Activated CD4-positive, alpha-beta T cell treated with anti-CD3 and anti-CD28 coated beads, Interleukin-2, amount 10 ng/mL, durations not matched to agents 24 days and 14 days (primary cell): ENCODE measurements around the gene CYBB. TPM values are rescaled to one million over a fixed set of nuclear protein-coding genes. Genes with fewer than 3 reads are reported as not detected.

Source experiments
- DNase-seq: peaks from one replicate; pipeline ENCODE4 v3.0.0; 2022
- H3K27ac Mint-ChIP-seq: one replicate; pipeline ENCODE4 v1.8.0; 2022; ENCODE audit warnings: mild to moderate bottlenecking, mixed read lengths
- H3K27me3 Mint-ChIP-seq: one replicate; pipeline ENCODE4 v1.8.0; 2022; ENCODE audit warnings: mixed read lengths
- H3K36me3 Mint-ChIP-seq: one replicate; pipeline ENCODE4 v1.8.0; 2022; ENCODE audit warnings: low read depth, mild to moderate bottlenecking, mixed read lengths
- H3K4me1 Mint-ChIP-seq: one replicate; pipeline ENCODE4 v1.8.0; 2021; ENCODE audit warnings: mixed read lengths
- H3K4me3 Mint-ChIP-seq: one replicate; pipeline ENCODE4 v1.8.0; 2022; ENCODE audit warnings: mild to moderate bottlenecking, moderate library complexity, mixed read lengths
- H3K9me3 Mint-ChIP-seq: one replicate; pipeline ENCODE4 v1.8.0; 2021; ENCODE audit warnings: mixed read lengths
- intact Hi-C: fragments of 100-400 bp; cut with micrococcal nuclease; formaldehyde crosslinking; loops from one replicate; pipeline ENCODE4 v1.15.1; 2023
- total RNA-seq: library from RNA; stranded (reverse); gene quantifications from 2 replicates; pipeline ENCODE4 v1.2.3, GENCODE V29; 2022

The CYBB gene
- total RNA-seq, 1 donor from 2014 or later = not detected

DNA sequence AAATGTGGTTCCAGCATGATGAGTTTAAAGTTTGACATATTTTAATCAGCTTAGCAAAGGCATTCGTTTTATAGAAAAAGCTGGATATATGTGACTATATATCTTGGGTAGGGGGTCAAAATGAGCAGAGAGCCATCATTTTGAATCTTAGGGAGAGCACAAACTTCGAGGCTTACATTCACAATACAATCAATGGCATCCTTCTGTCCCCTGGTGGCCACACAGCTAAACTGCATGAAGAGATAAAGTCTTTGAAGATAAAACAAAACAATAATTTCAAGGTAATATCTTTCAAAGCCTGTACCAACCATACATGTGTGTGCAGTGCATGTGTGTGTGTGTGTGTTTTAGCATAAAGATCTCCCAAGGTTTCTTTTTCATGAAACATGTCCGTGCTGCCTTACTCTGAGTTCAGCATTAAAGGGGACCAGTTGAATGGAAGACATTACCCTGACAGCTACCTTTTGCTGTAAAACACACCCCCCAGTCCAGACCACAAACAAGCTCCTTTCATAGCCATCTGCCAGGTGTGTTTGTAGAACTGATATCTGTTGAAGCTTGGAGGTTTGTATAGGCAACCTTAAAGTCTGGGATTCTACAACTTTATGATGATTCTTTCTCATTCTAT, 45.5 kb downstream of the CYBB start:
- no peak overlapping the region for H3K4me3 Mint-ChIP-seq
- peak; percentile 84 for DNase-seq
- no peaks in the 10 kb centered on the region for H3K27me3 Mint-ChIP-seq
- H3K27ac Mint-ChIP-seq = no peak overlapping the region
- H3K4me1 Mint-ChIP-seq = peaks cover 15% of the 10 kb centered on the region
- intact Hi-C loops = loop anchor here (1.0 to 10.0 kb wide), 2 partner anchors 80 to 251 kb away; partner anchors contain the start of gene LANCL3
- H3K36me3 Mint-ChIP-seq = no peaks in the 10 kb centered on the region
- no peaks in the 10 kb centered on the region for H3K9me3 Mint-ChIP-seq

DNA sequence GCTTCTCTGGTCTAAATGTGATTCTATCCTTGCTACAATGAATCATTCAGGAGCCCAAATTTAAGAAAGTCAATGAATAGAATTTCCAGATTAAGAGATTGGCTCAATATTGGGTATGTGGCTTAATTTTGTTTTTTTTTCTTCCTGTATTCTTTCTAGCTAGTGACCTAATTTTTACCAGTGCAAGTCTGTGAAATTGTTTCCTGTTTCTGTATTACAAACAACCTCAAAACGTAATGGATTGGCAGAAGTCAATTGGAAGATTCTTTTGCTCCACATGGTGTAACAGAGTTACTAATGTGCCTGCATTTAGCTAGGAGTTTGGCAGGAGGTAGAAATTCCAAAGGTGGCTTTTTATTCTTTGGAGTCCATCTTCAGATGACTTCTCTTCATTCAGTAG, 49.9 kb downstream of the CYBB start:
- H3K9me3 Mint-ChIP-seq = no peaks in the 10 kb centered on the region
- H3K4me1 Mint-ChIP-seq = peaks cover 8% of the 10 kb centered on the region
- no peak overlapping the region for H3K27ac Mint-ChIP-seq
- H3K27me3 Mint-ChIP-seq = no peaks in the 10 kb centered on the region
- no peak for DNase-seq
- H3K36me3 Mint-ChIP-seq = no peaks in the 10 kb centered on the region
- intact Hi-C loops = loop anchor here (10.0 kb wide), 1 partner anchor 255 kb away; the partner anchor contains the start of gene LANCL3
- H3K4me3 Mint-ChIP-seq = no peak overlapping the region

DNA sequence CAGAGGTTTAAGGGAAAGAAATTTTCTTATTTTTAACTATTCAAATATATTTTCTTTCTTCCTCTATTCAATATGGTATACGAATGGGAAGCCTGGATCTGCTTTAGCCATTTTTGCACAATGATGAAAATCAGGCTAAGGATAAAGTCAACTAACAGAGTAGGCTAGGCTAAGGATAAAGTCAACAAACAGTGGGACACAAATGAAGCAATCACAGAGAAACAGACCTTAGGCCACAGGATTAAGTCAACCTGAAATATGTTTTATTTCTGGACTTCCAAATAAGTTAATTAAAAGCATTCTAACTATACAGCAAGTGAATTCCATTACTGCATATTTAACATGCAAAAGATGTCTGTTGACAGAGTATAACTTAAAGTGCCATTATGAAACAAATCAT, 50.5 kb downstream of the CYBB start:
- H3K36me3 Mint-ChIP-seq = no peaks in the 10 kb centered on the region
- no peak overlapping the region for H3K27ac Mint-ChIP-seq

DNA sequence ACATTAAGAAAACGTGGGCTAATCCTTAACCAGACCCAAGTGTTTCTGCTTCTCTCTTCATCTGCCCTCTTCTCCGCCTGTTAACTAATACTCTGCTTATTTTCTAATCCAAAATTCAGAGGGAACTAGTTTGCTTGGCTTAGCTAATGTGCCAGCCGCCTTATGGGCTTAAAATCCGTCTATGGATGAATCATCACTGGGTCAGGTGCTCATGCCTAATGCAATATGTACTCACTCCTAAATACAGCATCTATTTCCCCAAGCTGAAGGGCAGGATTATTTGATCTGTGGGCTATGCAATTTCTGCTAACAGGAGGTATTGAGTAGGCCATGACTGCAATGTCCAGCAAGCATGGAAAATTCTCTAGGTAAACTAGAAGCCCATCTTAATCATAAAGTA, 55.1 kb downstream of the CYBB start:
- intact Hi-C loops = no loop called here
- H3K36me3 Mint-ChIP-seq = peaks cover 2% of the 10 kb centered on the region
- no peaks in the 10 kb centered on the region for H3K27me3 Mint-ChIP-seq
- no peaks in the 10 kb centered on the region for H3K9me3 Mint-ChIP-seq
- no peak overlapping the region for H3K4me3 Mint-ChIP-seq
- no peak for DNase-seq
- H3K4me1 Mint-ChIP-seq = no peaks in the 10 kb centered on the region
- H3K27ac Mint-ChIP-seq = no peak overlapping the region

More for the DNA sequence above, 50.5 kb downstream of the CYBB start:
- Mint-ChIP-seq H3K9me3 (no peaks in the 10 kb centered on the region), H3K4me1 (peaks cover 3% of the 10 kb centered on the region), H3K4me3 (no peak overlapping the region), H3K27me3 (no peaks in the 10 kb centered on the region)
- no peak for DNase-seq
- intact Hi-C loops = no loop called here

DNA sequence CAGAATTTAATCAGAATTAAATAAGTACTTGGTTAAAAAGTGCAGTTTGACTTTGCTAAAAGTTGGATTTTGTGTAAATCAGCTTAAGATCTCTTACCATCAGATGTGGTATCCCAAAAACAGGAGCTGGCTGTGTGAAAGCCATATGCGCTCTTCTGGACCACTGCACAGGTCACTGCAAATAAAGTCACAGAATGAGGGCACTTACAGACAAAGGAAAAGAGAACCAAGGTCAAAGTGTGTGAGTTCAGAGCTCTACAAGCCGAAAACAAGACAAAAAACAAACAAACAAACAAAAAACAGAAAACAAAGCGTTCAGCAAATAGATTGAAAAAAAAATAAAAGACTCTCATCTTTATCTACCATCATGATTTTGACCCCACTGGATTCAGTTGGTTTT, 61.1 kb downstream of the CYBB start:
- intact Hi-C loops = no loop called here
- peaks cover 14% of the 10 kb centered on the region for H3K36me3 Mint-ChIP-seq
- no peaks in the 10 kb centered on the region for H3K27me3 Mint-ChIP-seq
- no peak overlapping the region for H3K27ac Mint-ChIP-seq
- H3K9me3 Mint-ChIP-seq = no peaks in the 10 kb centered on the region
- no peaks in the 10 kb centered on the region for H3K4me1 Mint-ChIP-seq
- no peak for DNase-seq
- no peak overlapping the region for H3K4me3 Mint-ChIP-seq

DNA sequence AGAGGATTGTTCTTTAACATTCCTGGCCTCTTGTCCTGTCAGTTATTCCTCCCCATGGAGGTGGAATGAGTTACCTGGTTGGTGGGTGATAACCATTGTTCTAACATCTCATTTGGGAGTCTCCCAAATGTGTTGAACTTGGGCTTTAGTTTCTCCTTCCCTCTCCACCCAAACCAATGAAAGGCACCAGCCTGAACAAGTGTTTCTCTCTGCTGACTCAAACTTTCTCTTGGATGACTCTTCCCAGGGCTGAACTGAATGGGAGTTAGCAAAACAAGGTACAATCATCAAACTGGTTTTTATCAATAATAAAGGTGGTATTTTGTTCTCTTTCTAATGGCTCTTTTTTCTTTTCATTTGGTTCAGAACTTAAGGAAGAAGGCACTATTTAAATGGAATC, 64.8 kb downstream of the CYBB start:
- H3K4me3 Mint-ChIP-seq = no peak overlapping the region
- peaks cover 11% of the 10 kb centered on the region for H3K4me1 Mint-ChIP-seq
- no peaks in the 10 kb centered on the region for H3K27me3 Mint-ChIP-seq
- H3K27ac Mint-ChIP-seq = no peak overlapping the region
- no peaks in the 10 kb centered on the region for H3K9me3 Mint-ChIP-seq
- intact Hi-C loops = loop anchor here (5.0 kb wide), 1 partner anchor 133 kb away; no protein-coding TSS in a partner anchor
- no peak for DNase-seq
- H3K36me3 Mint-ChIP-seq = peaks cover 14% of the 10 kb centered on the region

- Mint-ChIP-seq H3K27ac (peak overlapping the region; percentile 83), H3K4me1 (peaks cover 13% of the 10 kb centered on the region), H3K36me3 (peaks cover 10% of the 10 kb centered on the region), H3K27me3 (no peaks in the 10 kb centered on the region), H3K4me3 (peak overlapping the region; percentile 79), H3K9me3 (peaks cover 3% of the 10 kb centered on the region)
- intact Hi-C loops = loop anchor here (5.0 kb wide), 1 partner anchor 131 kb away; no protein-coding TSS in a partner anchor
- DNase-seq = peak; percentile 66
Measured at GRCh38 chrX:37846141-37846540, 66.3 kb downstream of the CYBB start.

- Mint-ChIP-seq H3K27ac (peak overlapping the region; percentile 83), H3K4me1 (peaks cover 13% of the 10 kb centered on the region)
- intact Hi-C loops = loop anchor here (5.0 kb wide), 1 partner anchor 131 kb away; no protein-coding TSS in a partner anchor
Measured at GRCh38 chrX:37846558-37846933, 66.7 kb downstream of the CYBB start.

DNA sequence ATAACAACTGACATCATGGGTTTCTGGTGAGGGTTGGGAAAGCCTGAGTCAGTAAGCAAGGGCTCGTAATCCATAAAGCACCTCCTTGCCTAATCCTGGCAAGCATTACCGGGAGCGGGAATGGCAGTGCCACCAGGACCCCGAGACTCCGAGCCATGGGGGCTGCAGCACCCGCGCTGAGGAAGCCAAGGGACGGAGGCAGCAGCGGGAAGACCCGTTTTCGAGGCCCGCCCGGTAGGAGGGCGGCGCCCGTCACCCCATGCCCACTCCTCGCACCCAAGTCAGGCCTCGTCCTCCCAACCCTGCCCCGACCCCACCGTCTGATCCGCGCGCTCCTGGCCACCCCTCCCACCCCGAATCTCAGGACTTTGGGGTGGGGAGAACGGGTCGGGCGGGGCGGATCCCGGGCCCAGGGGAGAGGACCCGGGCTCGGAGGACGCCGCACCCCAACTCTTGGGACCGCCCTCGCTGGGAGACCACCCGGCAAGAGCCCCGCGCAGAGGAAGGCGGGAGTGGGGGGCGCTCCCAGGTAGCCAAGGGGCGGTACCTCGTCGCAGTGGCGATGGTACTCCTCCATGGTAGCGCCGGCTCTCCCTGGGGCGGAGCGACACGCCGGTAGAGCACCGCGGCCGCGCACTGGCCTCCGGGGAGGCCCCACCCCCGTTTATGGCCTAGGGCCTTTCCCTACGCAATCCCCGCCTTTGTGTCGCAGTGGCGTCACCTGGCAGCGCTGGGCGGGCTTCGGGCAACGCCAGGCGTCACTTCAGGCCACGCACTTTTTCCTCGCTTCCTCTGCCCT, 67.3 kb downstream of the CYBB start, which contains the start of gene DYNLT3:
Gene DYNLT3, minus strand, starts transcription at position 638 of the 799 bp plus-strand sequence. Its CDS starts 61 bp downstream, at position 577.
- DNase-seq = peak; percentile 93
- no peaks in the 10 kb centered on the region for H3K27me3 Mint-ChIP-seq
- peaks cover 8% of the 10 kb centered on the region for H3K36me3 Mint-ChIP-seq
- peaks cover 13% of the 10 kb centered on the region for H3K4me1 Mint-ChIP-seq
- peak within 1 kb of the TSS; percentile 79 for H3K4me3 Mint-ChIP-seq
- H3K9me3 Mint-ChIP-seq = peaks cover 6% of the 10 kb centered on the region
- peak within 1 kb of the TSS; percentile 90 for H3K27ac Mint-ChIP-seq
- intact Hi-C loops = loop anchor here (1.0 to 5.0 kb wide), 2 partner anchors 101 to 130 kb away; no protein-coding TSS in a partner anchor

More at GRCh38 chrX:37846558-37846933, 66.7 kb downstream of the CYBB start:
- Mint-ChIP-seq H3K36me3 (peaks cover 8% of the 10 kb centered on the region), H3K27me3 (no peaks in the 10 kb centered on the region), H3K4me3 (peak overlapping the region; percentile 79), H3K9me3 (peaks cover 6% of the 10 kb centered on the region)
- DNase-seq = no peak

- Mint-ChIP-seq H3K36me3 (peaks cover 8% of the 10 kb centered on the region), H3K4me1 (peaks cover 13% of the 10 kb centered on the region), H3K27me3 (no peaks in the 10 kb centered on the region), H3K9me3 (peaks cover 6% of the 10 kb centered on the region), H3K4me3 (peak overlapping the region; percentile 79), H3K27ac (peak overlapping the region; percentile 90)
- no peak for DNase-seq
- intact Hi-C loops = loop anchor here (1.0 to 5.0 kb wide), 2 partner anchors 101 to 130 kb away; no protein-coding TSS in a partner anchor
Measured at GRCh38 chrX:37847733-37848197, 67.9 kb downstream of the CYBB start.

- H3K9me3 Mint-ChIP-seq = peaks cover 6% of the 10 kb centered on the region
- intact Hi-C loops = no loop called here
- no peak overlapping the region for H3K4me3 Mint-ChIP-seq
- peaks cover 3% of the 10 kb centered on the region for H3K27me3 Mint-ChIP-seq
- H3K4me1 Mint-ChIP-seq = peaks cover 3% of the 10 kb centered on the region
- H3K36me3 Mint-ChIP-seq = no peaks in the 10 kb centered on the region
- H3K27ac Mint-ChIP-seq = no peak overlapping the region
- DNase-seq = no peak
Measured at GRCh38 chrX:37854148-37854547, 74.3 kb downstream of the CYBB start.

GRCh38 chrX:37854748-37855147, 74.9 kb downstream of the CYBB start:
- intact Hi-C loops = no loop called here
- H3K27ac Mint-ChIP-seq = no peak overlapping the region
- H3K27me3 Mint-ChIP-seq = peaks cover 3% of the 10 kb centered on the region
- peaks cover 1% of the 10 kb centered on the region for H3K4me1 Mint-ChIP-seq
- no peaks in the 10 kb centered on the region for H3K36me3 Mint-ChIP-seq
- DNase-seq = no peak
- peaks cover 6% of the 10 kb centered on the region for H3K9me3 Mint-ChIP-seq
- no peak overlapping the region for H3K4me3 Mint-ChIP-seq

GRCh38 chrX:37860721-37861120, 80.9 kb downstream of the CYBB start:
- no peak overlapping the region for H3K27ac Mint-ChIP-seq
- intact Hi-C loops = no loop called here

DNA sequence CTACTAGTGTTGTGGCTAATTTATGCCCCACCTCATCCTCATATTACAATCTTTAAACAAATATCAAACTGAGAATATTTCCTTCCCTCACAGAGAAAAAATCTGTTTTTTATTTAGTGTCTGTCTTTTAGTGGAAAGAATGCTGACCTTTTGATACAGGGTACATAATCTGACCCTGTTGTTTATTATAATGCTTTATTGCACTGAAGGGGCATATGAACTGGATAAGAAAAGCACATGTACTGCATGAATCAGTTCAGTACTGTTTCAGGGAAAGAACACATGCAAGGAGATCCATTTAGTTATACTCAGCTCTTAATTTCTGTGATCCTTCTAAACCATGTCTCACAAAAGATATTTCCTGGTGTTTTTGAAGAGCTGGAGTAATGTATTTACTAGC, 83.0 kb downstream of the CYBB start:
- H3K27ac Mint-ChIP-seq = no peak overlapping the region
- intact Hi-C loops = no loop called here
- H3K27me3 Mint-ChIP-seq = peaks cover 20% of the 10 kb centered on the region
- H3K9me3 Mint-ChIP-seq = peaks cover 4% of the 10 kb centered on the region
- DNase-seq = no peak
- peaks cover 4% of the 10 kb centered on the region for H3K4me1 Mint-ChIP-seq
- no peaks in the 10 kb centered on the region for H3K36me3 Mint-ChIP-seq
- no peak overlapping the region for H3K4me3 Mint-ChIP-seq

More at GRCh38 chrX:37860721-37861120, 80.9 kb downstream of the CYBB start:
- no peak overlapping the region for H3K4me3 Mint-ChIP-seq
- H3K27me3 Mint-ChIP-seq = peaks cover 20% of the 10 kb centered on the region
- no peaks in the 10 kb centered on the region for H3K9me3 Mint-ChIP-seq
- no peaks in the 10 kb centered on the region for H3K36me3 Mint-ChIP-seq
- no peak for DNase-seq
- no peaks in the 10 kb centered on the region for H3K4me1 Mint-ChIP-seq
